Smooth muscle cell (in vitro differentiated cells): ENCODE results near the gene BICC1. TPM values are rescaled to one million over a fixed set of nuclear protein-coding genes. Genes with fewer than 3 reads are reported as not detected.

Experiments
- DNase-seq: peaks from one replicate; lab custom pipeline; 2025; ENCODE audit not compliant: unreplicated experiment; lab: John Stamatoyannopoulos, UW
- H2AFZ ChIP-seq: fragments of 200-600 bp; sonication (generic); 2 replicates; pipeline ENCODE4 v1.6.0; 2016; ENCODE audit warnings: antibody characterized with exemption, low read depth, mild to moderate bottlenecking
- H3F3A ChIP-seq: fragments of 200-600 bp; sonication (generic); 2 replicates; pipeline ENCODE4 v1.6.0; 2017; ENCODE audit warnings: antibody characterized with exemption, low read depth
- H3K27ac ChIP-seq: fragments of 200-600 bp; sonication (generic); 2 replicates; pipeline ENCODE4 v1.5.1; 2016; ENCODE audit warnings: low read depth, mild to moderate bottlenecking
- H3K27me3 ChIP-seq: fragments of 200-600 bp; sonication (generic); 2 replicates; pipeline ENCODE4 v1.6.1; 2016; ENCODE audit warnings: low read depth, mild to moderate bottlenecking
- H3K36me3 ChIP-seq: fragments of 200-600 bp; sonication (generic); 2 replicates; pipeline ENCODE4 v1.5.1; 2016; ENCODE audit warnings: low read depth
- H3K4me1 ChIP-seq: fragments of 200-600 bp; sonication (generic); 2 replicates; pipeline ENCODE4 v1.5.1; 2016; ENCODE audit warnings: low read depth
- H3K4me2 ChIP-seq: fragments of 200-600 bp; sonication (generic); 2 replicates; pipeline ENCODE4 v1.6.0; 2016; ENCODE audit warnings: mild to moderate bottlenecking
- H3K4me3 ChIP-seq: fragments of 200-600 bp; sonication (generic); 2 replicates; pipeline ENCODE4 v1.5.1; 2016; ENCODE audit warnings: mild to moderate bottlenecking
- H3K79me2 ChIP-seq: fragments of 200-600 bp; sonication (generic); 2 replicates; pipeline ENCODE4 v1.6.0; 2016; ENCODE audit warnings: low read depth, mild to moderate bottlenecking
- H3K9ac ChIP-seq: fragments of 200-600 bp; sonication (generic); 2 replicates; pipeline ENCODE4 v1.6.0; 2016; ENCODE audit warnings: low read depth
- H3K9me3 ChIP-seq: fragments of 200-600 bp; sonication (generic); replicated peaks from 2 replicates; pipeline ENCODE4 v1.5.1; 2016; ENCODE audit warnings: low read depth
- H4K20me1 ChIP-seq: fragments of 200-600 bp; sonication (generic); 2 replicates; pipeline ENCODE4 v1.6.0; 2016; ENCODE audit warnings: low read depth
- CTCF ChIP-seq: fragments of 200-600 bp; sonication (generic); IDR thresholded peaks from 2 replicates; pipeline ENCODE4 v1.5.1; 2017; ENCODE audit warnings: borderline replicate concordance, mild to moderate bottlenecking, antibody characterized with exemption; ENCODE audit not compliant: insufficient read depth, poor library complexity, severe bottlenecking
- WGBS: methylation state at CpG from one replicate; pipeline ENCODE4 v1.1.7; 2016; ENCODE audit warnings: low lambda C conversion rate; 5-methylcytosine and 5-hydroxymethylcytosine counted together
- polyA plus RNA-seq: library from polyadenylated mRNA; unstranded; fragments of >200 nt; fragmentation: Nextera tagmentation; extraction: Ambion mirVana; gene quantifications from 2 replicates; pipeline ENCODE4 v1.2.1, GENCODE V29; 2016
- total RNA-seq: library from RNA; depleted of rRNA; stranded (reverse); fragments of >200 nt; gene quantifications from 2 replicates; pipeline ENCODE4 v1.2.3, GENCODE V29; 2014

Gene BICC1
- total and polyA plus RNA-seq, 2 experiments from 2014 or later = 7.9 to 23.0 TPM

DNA sequence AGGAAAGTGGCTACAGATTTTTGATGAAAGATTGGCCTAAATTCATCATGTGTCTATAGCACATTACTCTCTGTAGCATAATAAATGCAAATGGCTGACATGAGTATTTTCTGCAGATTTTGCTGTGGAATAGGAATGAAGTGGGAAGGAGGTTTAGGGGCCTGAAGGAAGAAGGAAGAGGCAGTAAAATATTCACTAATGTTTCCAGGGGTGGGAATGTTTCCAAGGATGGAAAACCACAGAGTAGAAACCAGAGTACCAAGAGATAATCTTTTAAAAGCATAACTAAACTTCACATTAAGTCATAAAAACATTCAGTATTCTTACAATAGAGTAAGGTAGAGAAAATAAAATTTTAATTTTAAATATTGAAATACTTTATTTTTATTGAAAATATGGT is 267.8 kb downstream of the BICC1 start:
- no peak for DNase-seq
- no peak for TF ChIP-seq CTCF
- H2AFZ ChIP-seq = no peak overlapping the region
- no peaks in the 10 kb centered on the region for H3F3A ChIP-seq
- peaks cover 3% of the 10 kb centered on the region for H3K79me2 ChIP-seq
- H3K9me3 ChIP-seq = no peaks in the 10 kb centered on the region
- H3K36me3 ChIP-seq = no peaks in the 10 kb centered on the region
- no peaks in the 10 kb centered on the region for H3K27me3 ChIP-seq
- H4K20me1 ChIP-seq = peaks cover 19% of the 10 kb centered on the region
- H3K4me2 ChIP-seq = peak overlapping the region; percentile 39
- peak overlapping the region; percentile 10 for H3K27ac ChIP-seq
- H3K4me1 ChIP-seq = no peaks in the 10 kb centered on the region
- no peak overlapping the region for H3K4me3 ChIP-seq
- no peak overlapping the region for H3K9ac ChIP-seq

- no peak for DNase-seq
- H3K27me3 ChIP-seq = no peaks in the 10 kb centered on the region
- 26% methylated on average over 5 of the region's 5 CpGs for WGBS
- H3K27ac ChIP-seq = no peak overlapping the region
- H3K4me2 ChIP-seq = no peak overlapping the region
- H3F3A ChIP-seq = no peaks in the 10 kb centered on the region
- no peaks in the 10 kb centered on the region for H3K9me3 ChIP-seq
- H3K4me1 ChIP-seq = no peaks in the 10 kb centered on the region
- H3K79me2 ChIP-seq = peaks cover 3% of the 10 kb centered on the region
- no peak overlapping the region for H3K4me3 ChIP-seq
- no peaks in the 10 kb centered on the region for H3K36me3 ChIP-seq
- no peak overlapping the region for H3K9ac ChIP-seq
- H4K20me1 ChIP-seq = peaks cover 19% of the 10 kb centered on the region
- peak; percentile 64 for TF ChIP-seq CTCF
- no peak overlapping the region for H2AFZ ChIP-seq
These were observed 269.3 kb downstream of the BICC1 start for GRCh38 chr10:58781873-58782488.

DNA sequence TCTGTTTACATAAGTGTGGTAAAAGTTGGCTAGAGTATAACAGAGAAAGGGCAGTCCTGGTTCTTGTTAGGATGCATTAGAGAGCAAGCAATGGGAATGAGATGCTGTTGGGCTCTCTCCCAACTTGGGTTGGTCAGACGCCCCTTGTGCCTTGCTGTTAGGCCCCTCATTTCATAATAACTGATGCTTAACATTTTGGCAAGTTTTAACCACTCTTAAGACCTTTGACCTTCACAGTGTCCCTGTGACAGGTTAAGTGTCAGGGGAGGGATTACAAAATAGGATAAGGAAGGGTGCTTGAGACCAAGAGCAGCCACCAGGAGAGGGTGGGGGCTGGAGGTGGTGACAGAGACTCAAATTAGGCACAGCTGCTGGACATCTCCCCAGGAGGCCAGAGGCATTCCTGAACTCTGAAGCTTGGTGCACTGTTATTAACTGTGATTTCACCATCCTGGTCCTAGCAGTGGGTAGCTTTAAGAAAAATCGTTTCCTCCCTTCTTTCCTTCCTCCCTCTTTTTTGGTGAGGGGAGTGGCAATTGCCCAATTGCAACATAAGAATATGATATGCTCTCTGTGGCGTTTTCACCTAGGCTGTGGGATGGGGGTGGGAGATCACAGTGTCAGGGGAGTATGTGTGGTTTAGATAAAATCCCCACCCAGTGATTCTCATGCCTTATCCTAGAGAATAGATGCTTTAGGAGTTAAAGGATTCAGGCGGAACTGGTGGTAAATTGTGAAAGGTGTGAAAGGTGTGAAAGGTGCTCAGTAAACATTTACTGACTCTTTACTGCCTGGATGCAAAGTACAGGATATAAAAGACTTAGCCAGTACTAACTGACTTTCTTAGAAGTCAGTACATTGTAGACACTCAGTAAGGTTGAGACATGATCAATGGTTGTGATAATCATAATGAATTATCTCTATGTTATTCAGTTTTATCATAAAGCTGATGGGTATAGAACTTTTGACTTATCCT is 270.5 kb downstream of the BICC1 start:
- no peak for DNase-seq
- no peaks in the 10 kb centered on the region for H3K9me3 ChIP-seq
- H4K20me1 ChIP-seq = peaks cover 19% of the 10 kb centered on the region
- no peaks in the 10 kb centered on the region for H3K4me1 ChIP-seq
- H3K79me2 ChIP-seq = no peaks in the 10 kb centered on the region
- H3F3A ChIP-seq = no peaks in the 10 kb centered on the region
- H3K4me2 ChIP-seq = no peak overlapping the region
- H2AFZ ChIP-seq = no peak overlapping the region
- no peaks in the 10 kb centered on the region for H3K36me3 ChIP-seq
- H3K27ac ChIP-seq = no peak overlapping the region
- no peaks in the 10 kb centered on the region for H3K27me3 ChIP-seq
- no peak overlapping the region for H3K9ac ChIP-seq
- WGBS = 55% methylated on average over 4 of the region's 4 CpGs
- H3K4me3 ChIP-seq = no peak overlapping the region
- no peak for TF ChIP-seq CTCF
